Astrocyte of the hippocampus (primary cell): ENCODE results near the gene NINL.
A peak's percentile ranks its signal among the peaks of the same experiment; 100 is the strongest.
"Not testable (repeated sequence)": the region's sequence is repeated elsewhere in the genome, so short reads cannot be mapped to it uniquely, and the experiment has no call there.

ENCODE experiments used
- DNase-seq: peaks from one replicate; pipeline ENCODE4 v3.0.0; 2011; ENCODE audit warnings: low read depth, low spot score

Gene NINL

DNA sequence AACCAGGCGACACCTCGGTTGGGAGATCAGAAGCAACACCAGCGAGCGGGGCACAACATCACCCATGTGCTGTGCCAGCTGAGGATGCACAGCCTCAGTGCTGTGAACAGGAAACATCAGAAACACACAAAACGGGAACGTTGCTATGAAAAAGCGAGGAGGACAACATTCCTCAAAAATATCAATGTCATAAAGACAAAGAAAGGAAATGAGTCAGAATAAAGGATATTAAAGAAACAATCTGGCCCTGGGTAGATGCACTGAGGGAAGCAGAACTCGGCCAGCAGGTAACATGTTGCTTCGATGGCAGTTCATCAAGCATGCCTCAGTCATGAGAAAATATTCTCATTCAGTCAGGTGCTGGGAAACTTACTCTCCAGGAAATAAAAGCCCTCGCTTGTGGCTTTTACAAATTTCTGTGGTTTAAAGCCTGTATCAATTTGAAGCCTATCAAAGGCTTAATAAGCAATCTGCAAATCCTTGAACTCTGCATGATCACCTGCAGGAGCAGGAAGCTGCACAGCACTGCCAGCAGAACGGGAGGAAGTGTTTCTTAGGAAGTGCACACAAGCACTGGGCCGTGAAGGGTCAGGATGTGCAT lies 100.3 kb downstream of the NINL start:
- DNase-seq = no peak

DNA sequence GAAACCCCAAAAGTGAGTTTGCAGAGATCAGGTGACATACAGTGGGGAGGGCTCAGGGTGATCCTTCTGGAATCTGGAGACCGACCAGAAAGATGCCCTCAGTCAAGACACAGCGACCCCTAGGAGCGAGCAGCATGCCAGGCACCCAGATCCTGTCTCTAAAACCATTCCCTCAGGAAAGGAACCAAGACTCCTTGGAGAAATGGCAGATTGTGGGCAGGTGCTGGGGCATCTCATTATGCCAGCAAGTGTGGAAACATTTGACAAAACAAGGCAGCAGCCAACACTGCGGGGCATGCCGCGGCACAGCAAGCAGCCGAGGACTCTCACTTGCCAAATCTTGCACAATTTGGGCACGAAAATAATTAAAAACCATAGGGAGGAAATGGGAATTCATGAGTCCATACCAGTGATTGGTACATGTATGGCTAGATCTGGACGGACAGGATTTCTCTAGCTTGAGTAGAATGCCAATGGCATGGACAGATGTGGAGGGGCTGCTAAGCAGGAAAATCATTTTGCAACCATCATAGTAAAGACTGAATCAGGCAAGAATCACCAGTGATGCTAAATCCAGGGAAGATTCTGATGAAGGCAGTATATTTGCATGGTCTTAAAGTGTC lies 101.0 kb downstream of the NINL start:
- DNase-seq = no peak

DNA sequence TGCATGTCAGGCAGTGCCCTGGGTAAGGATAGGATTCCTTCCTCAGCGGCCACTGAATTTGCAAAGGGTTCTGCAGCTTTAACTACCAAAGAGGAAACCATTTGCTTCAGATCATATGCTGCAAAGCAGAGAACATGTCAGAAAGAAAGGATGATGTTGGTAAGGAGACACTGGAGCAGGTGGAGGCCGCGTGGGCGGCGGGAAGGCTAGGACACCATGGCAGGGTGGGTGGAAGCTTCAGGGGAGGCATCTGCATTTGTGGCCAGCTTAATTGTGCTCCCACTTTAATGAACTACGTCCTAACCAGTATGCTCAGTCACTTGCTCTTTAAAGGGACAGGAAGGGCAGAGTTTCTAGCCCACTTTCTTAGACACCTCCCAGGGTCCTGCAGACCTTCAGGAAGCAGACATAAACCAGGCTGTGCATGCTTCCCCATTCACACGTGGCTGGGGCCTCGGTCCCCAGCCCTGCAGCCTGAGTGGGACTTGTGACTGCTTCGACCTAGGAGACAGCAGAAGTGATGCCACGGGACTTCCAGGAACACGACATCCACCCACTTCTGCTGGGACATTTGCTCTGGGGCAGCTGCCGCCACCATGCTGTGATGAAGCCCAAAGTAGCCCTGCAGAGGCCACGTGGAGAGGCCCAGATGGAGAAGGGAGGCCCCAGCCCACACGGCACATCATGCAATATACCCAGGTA lies 101.7 kb downstream of the NINL start:
- DNase-seq = no peak

DNA sequence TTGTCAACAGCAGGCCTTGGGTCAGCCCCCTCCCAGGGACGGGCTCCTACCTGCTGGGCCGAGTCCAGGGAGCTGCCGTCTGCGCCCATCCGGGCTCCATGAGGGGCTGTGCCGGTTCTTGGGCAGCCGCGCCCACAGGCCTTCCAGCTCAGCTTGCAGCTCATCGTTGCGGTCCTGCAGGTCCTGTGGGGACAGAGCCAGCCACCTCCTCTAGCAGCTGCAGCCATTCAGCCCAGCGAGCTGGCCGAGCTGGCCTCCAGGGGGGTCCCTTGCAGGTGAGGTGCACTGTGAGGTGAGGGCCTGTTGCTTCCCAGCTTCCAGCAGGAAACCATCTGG lies 103.4 kb downstream of the NINL start:
- no peak for DNase-seq

DNA sequence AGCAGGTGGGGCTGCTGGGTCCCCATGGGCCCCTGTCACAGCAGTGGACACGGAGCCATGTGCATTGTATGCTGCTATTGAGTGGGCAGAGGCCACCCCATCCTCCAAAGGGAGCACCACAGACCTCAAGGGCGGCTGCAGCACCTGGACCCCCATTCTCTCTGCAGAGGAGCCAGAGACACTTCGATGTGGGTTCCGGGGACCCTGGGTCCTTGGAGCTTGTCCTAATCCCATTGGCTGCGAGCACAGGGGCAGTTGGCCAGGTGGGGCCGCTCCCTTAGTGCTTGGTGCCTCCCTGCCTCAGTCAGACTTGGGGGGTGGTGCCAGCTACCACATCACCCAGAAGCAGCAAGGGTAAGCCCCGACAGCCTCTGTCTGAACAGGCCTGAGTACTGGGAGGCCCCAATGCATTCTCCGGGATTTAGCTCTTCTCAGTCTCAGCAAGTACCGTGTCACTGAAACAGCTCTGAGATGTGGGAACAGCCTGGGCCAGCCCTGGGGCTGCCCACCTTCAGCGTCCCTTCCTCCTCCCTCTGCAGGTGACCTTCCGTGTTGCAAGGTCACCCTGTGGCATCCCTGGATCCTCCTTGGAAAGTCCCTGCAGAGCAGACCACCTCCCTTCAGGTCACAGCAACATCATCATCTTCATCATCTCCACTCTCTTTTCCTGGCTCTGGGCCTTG lies 104.0 kb downstream of the NINL start:
- DNase-seq = no peak

DNA sequence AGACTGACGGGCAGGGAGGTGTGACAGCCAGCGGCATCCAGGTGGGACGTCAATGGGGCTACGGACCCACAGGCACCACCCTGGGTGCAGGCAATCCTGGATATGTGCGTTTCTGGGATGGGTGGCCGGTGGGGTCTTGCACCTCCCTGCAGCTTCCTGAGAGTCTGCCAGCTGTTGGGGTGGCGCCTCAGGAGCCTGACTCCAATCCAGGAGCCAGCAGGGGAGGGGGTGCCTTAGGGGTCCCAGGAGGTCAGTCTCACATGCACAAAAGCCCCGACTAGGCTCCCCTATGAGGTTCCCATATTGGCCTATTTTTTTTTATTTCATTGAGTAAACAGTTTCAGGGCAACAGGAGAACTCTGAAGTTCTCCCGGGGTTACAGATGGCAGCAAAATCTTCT lies 104.5 kb downstream of the NINL start:
- no peak for DNase-seq

DNA sequence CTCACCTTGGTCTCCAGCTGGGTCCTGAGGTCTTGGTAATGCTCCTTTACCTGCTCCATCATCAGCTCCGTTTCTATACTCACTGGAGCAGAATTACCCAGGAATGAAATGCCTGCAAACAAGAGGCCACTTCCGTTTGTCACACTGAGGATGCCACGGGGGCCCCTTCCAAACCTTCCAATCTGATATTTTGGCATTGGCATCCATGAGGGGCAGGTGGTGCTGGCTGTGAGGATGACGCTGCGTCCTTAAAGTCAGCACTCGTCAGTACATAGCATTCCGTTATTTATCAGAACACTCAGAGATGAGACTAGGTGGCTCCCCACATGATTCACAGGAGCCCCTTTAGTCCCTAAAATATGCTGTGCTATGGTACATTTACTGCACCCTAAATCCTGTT lies 105.2 kb downstream of the NINL start:
- DNase-seq = no peak

DNA sequence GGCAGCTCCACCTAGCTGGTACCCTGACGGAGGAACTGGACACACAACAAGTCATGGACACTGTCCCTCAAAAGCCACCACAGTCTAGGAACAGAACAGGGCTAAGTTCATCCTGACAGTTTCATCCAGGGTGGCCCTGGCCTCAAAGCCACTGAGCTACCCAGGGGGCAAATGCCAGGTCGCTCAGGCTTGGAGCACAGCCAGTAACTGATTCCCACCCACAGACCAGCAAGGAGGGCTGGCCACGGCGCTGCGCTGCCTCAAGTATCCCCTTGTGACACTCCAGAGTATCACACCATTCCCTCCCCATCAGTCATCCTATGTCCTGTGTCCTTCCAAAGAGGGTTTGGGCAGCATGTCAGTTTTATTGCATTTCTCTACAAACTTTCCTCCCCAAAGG lies 105.7 kb downstream of the NINL start:
- DNase-seq = no peak

DNA sequence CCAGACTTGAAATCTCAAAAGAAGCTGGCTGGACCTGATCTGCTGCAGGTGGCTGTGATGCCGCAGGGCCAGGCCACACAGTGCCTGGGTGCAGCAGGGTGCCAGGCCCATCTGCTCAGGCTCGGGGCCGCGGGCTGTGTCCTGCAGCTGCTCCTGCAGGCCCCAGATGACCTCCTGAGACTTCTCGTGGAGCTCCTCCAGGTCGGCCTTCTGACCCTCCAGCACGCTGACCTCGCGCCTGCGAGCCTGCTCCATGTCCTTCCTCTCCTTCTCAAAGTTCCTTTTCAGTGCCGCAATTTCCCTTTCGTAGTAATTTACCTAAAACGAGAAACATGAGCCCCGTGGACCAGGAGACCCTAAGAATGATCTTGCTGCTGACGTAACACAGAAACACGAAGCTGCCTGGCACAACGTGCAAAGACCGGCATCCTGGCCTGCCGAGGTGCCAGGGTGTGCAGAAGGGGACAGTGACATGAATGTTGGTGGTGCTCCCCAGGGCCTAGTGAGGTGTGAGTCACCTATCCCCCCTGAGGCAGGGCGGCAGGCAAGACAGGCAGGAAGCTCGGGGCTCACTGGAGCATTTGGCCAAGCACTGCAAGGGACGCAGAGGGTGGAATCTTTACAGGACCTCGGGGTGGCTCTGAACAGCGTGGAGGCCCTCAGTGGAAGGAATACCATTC lies 106.3 kb downstream of the NINL start:
- DNase-seq = no peak

DNA sequence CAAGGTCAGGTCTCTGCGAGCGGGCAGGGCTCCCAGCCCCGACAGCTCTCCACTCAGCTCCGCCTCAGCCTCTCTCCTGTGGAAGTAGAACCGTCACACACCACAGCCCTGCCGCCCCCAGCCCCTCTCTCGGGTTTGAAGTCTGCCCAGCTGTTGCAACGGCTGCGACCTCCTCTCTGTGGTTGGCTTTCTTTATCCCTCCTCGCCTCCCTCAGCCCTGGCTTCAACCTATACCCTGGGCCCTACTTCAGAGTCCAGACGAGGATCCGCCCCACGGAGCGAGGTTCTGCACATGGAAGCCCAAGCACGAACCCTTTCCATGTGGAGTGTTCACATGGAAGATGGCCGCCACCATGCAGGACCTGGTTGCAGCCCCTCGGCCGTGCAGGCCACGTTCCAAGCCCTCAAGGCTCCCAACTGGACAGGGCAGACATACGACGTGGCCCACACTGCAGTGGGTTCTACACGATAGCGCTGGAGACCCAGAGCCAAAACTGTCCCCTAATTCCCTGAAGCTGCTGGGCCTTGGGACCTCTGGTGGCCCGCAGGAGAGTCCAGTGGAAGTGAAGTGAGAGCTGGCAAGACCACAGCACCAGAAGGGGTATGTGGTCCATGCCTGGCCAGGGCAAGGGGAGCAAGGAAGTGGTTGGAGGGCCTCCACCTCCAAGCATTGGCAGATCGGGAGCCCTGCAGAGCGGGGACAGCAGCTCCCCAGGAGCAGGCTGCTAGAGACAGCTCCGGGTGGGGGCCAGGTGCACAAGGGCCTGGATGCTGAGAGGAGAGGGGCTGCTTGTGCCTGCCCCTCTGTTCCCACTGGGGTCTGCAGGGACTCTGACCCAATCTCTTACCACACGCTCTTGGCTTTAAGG lies 108.1 kb downstream of the NINL start:
- no peak for DNase-seq

DNA sequence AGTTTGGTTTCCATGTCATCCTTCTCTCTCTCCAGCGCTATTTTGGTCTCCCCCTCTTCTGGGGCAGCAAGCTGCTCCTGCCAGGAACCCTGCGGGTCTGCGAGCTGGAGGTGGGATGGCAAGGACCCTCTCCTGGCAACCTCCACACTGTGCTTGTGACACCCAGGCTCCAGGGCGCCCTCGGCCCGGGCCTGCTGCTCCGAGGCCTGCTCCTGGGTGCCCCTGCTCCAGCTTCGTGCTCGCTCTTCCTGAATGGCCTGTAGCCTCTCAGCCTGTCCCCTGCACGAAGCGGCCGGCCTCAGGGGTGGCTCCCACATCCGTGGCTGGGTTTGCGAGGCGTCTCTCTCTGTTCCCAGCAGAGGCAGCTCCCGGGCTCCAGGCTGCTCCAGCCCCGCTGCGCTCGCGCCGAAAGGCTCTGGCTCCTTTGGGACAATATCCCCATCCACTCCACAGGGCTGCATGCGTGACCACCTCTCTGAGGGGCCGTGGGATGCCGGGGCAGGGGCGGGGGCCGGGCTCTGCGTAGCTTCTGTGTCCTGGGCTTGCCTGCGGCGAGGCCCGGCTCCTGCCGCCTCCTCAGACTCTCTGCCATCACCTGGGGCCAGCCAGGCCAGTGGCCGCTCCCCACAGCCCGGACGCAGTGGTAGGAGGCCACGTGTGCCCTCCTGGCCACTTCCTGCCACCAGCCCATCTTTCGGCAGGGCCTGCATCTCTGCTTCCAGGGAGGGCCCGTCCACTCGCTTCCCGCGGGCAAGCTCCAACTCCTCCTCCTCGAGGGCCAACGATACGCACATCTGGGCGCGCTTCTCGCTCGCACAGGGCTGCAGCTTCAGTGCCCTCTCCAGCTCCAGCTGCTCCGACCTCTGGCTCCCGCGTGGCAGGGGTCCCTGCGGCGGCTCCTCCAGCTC lies 109.0 kb downstream of the NINL start:
- DNase-seq = no peak

DNA sequence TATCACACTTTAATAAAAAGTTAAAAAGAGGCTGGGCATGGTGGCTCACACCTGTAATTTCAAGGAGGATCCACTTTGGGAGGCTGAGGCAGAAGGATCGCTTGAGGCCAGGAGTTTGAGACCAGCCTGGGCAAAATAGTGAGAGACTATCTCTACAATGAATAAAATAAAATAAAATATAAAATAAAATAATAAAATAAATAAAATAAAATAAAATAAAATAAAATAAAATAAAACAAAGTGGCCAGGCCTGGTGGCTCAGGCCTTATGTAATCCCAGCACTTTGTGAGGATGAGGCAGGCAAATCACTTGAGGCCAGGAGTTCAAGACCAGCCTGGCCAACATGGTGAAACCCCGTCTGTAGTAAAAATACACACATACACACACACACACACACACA lies 112.0 kb downstream of the NINL start:
- DNase-seq = not testable (repeated sequence)

DNA sequence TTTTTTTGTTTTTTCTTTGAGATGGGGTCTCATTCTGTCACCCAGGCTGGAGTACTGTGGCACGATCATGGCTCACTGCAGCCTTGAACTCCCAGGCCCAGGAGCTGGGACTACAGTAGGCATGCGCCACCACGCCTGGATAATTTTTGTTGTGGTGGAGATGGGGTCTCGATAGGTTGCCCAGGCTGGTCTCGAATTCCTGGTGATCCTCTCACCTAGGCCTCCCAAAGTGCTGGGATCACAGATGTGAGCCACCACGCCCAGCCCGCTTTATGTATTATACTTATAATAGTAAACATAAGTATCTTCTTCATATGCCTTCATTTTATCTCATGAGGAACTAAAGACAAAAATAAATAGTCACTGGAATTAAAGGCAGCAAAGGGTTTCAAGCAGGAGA lies 114.3 kb downstream of the NINL start:
- no peak for DNase-seq

DNA sequence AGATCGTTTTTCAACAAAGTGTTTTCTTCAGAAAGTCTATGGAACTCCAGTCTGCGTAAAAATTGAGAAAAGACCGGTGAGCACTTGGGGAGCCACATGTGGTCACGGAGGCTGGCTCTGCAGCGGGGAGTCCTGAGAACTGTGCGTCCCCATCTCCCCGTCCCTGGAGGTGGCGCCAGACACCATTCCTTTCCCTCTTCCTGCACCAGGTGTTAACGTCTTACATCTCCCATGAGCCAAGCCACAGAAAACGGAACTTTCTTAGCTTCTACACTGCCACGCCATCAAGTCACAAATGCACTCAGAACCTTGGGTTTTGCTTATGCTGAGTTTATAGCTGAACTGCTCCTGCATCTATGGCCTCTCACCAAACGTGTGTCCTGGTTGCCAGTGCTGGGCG lies 115.3 kb downstream of the NINL start:
- peak; percentile 46 for DNase-seq

DNA sequence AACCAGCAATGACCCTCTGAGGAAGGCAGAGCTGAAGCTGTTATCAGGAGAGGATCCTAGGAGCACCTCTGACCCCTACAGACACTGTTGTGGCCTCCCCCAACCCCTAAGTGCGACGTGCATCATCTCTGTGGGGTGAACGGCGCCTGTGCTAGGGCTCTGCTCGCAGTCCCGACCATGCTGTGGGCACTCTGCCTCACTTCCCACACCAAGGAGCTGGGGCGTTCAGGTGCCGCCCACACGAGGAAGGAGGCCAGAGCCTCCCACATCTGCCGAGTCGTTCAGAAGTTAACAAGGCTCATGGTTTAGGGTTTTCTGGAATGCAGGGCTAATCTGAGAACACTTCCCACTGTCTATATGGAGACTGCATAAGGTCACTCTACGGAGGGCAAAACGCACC lies 115.8 kb downstream of the NINL start:
- DNase-seq = no peak

DNA sequence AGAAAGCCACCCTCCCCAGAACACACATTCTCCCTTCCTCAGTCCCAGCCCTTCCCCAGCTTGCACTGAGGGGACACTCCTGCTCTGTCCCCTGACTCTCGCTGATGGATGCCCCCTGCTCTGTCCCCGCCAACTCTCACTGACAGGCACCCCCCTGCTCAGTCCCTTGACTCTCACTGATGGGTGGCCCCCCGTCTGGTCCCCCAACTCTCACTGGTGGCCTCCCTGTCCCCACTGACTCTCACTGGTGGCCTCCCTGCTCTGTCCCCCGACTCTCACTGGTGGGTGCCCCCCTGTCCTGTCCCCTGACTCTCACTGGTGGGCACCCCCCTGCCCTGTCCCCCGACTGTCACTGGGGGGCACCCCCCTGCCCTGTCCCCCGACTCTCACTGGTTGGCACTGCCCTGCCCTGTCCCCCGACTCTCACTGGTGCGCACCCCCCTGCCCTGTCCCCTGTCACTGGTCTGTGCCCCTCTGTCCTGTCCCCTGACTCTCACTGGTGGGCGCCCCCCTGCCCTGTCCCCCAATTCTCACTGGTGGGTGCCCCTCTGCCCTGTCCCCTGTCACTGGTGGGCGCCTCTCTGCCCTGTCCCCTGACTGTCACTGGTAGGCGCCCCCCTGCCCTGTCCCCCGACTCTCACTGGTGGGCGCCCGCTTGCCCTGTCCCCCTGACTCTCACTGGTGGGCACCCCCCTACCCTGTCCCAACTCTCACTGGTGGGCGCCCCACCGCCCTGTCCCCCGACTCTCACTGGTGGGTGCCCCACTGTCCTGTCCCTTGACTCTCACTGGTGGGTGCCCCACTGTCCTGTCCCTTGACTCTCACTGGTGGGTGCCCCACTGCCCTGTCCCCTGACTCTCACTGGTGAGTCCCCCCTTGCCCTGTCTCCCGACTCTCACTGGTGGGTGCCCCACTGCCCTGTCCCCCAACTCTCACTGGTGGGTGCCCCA lies 116.9 kb downstream of the NINL start:
- no peak for DNase-seq

DNA sequence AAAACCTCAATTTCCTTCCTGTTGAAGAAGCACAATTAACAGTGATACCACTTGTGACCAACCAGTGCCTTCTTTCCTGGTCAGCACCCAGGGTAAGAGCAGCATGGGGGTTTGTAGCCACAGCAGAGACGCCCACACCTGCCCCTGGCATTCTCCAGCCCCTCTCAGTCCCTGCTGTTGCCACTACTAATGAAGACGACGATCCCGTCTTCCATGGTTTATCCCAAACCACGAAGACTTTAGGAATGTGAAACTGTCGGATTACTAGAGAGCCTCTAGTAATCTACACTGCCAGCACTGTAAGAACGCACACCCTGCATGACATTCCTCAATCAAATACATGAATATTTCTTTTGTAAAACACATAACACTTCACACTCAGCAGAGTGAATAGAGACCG lies 117.9 kb downstream of the NINL start:
- DNase-seq = no peak

DNA sequence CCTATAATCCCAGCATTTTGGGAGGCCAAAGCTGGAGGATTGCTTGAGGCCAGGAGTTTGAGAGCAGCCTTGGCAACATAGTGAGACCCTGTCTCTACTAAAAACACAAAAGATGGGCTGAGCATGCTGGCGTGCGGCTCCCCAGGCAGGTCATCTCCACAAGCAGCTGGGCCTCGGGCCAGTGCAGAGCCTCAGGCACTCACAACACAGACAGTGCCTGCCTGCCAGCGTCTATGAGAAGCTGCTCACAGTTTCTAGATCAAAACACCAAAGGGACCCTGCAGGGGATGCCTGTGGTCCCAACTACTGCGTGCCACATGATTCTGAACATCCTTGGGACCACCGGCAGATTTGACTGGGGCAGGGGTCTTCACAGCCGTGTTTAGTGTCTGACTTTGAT lies 118.5 kb downstream of the NINL start:
- DNase-seq = no peak
